ENCODE measurements around the gene GPI. TPM values are rescaled to one million over a fixed set of nuclear protein-coding genes. Genes with fewer than 3 reads are reported as not detected.
"Not testable (repeated sequence)": the region's sequence is repeated elsewhere in the genome, so short reads cannot be mapped to it uniquely, and the experiment has no call there.

The GPI gene
- total RNA-seq, result 185 TPM

DNA sequence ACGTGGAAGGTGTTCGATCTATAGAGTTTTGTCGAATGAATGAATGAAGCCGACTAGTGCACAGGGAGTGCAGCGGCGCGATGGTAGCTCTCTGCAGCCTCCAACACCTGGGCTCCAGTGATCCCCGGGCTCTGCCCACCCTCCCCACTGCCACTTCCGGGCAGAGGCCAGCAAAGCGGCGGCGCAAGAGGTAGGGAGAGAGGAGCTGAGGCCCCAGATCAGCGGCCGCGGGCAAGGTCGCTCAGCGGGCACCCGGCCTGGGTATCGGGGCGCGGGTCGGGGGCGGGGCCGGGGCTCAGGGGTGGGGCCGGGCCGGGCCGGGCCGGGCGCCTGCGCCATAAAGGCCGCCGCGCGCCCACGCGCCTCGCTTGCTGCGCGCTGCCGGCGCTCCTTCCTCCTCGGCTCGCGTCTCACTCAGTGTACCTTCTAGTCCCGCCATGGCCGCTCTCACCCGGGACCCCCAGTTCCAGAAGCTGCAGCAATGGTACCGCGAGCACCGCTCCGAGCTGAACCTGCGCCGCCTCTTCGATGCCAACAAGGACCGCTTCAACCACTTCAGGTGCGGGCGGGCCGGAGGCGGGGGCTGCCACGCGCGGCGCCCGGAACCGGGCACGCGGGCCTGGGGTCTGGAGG lies at the start of gene GPI:
Gene GPI, plus strand, starts transcription at position 367 of the 633 bp plus-strand sequence. Its CDS starts 71 bp downstream, at position 438.
- DNase-seq, result peak; percentile 65

DNA sequence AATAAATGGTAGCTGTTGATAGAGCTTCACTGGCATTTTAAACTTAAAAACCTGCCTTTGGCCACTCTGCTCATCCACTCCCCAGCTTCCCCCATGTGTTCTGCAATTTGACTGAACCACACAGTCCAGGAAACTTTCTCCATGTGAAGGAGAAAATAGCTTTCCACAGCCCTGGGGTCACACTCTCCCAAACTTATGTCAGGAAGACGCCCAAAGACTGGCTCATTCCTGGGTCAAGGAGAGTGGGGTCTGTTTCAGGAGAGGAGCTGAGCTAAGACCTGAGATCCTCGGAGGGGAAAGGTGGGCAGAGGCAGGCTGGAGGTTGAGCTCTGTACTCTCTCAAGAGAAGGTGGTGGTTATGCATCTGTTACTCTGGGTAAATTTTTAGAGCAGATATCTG lies 48.7 kb upstream of the GPI start:
- DNase-seq, result no peak

DNA sequence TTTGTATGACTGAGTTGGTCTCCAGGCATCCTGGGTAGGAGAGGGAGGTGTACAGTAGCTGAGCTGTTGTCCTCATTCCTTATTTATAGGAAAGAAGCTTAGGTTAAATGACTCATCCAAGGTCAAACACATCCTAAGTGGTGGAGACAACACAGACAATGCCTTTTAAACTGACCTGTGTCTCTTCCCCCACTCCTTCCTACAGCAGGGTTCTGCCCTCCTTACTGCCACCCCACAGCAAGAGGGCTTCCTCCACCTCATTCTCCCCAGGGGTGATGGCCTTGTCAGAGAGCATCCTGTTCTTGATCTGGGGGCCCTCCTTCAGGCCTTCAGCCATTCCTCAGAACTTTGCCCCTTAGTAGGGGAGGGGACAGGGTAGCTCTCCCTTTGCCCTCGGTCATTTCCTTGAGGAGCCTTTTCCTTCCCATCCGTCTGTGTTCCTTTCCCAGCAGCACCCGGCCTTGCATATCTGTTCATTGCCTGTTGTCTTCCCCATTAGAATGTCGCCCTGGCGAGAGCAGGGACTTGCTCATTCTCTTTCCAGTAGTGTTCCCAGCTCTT lies 48.2 kb upstream of the GPI start:
- DNase-seq, result no peak

DNA sequence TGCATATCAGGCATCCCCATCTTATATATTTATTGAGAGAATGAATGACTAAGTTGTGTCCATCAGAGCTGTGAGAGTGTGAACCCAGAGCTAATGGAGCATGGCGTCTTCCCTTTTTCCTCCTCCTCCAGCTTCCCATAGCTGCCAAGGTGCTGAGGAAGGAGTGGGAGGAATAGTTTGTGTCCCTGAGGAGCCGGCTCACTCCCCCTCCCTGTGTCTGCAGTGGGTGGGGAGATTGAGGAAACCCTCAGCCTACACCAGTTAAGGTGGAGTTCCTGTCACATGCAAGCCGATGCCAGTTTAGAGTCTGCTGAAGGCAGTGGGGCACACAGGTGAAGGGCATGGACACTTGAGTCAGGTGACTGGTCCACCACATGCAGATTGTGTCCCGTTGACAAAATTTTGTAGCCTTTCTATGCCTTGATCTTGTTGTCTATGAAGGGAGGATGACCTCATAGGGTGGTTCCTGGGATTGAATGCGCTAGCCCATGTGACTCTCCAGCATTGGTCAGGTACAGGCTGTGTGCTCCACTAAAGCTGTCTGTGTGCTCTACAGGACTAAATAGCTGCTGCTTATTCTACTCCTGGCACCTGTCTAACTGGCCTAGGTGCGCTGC lies 47.6 kb upstream of the GPI start:
- no peak for DNase-seq

GRCh38 chr19:34319230-34319585 lies 45.8 kb upstream of the GPI start:
- no peak for DNase-seq

GRCh38 chr19:34319785-34320184 lies 45.2 kb upstream of the GPI start:
- DNase-seq, result no peak

DNA sequence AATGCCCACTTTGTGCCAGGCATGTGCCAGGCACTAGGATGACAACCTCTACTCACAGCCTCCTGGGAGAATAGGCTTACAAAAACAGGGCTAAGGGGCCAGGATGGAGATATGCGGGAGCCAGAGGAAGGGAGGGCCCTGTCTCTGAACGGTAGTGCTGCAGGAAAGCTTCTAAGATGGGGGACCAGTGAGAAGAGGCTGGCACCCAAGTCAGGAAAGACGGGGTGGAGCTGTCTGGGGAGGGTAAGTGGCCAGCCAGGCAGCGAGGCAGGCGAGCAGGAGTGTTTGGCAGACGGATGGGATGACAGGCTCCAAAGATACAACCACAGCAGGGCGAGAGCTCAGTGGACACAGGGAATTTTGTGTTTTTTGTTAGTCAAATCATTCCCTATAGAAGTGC lies 44.7 kb upstream of the GPI start:
- DNase-seq, result no peak

DNA sequence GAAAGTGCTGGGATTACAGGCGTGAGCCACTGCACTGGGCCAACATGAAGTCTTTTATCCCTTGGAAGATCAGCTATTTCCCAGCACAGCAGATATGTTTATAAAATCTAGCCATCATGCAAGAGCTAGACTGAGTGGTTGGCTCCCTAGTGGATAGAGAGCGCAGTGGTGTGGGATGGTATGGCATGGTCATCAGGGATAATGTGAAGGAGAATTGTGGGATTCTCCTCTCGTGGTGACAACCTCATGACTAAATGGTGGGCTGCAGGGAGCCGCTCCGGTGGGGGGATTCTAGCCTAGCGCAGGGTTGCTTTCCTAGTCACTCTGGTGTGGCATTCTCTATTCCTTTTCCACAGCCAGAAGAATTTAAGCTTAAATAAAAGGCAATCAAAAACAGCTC lies 43.3 kb upstream of the GPI start:
- no peak for DNase-seq

GRCh38 chr19:34323433-34324204 lies 41.4 kb upstream of the GPI start:
- DNase-seq, result no peak

GRCh38 chr19:34324320-34324719 lies 40.7 kb upstream of the GPI start:
- DNase-seq, result no peak

GRCh38 chr19:34325181-34325580 lies 39.8 kb upstream of the GPI start:
- no peak for DNase-seq

GRCh38 chr19:34325981-34326787 lies 38.8 kb upstream of the GPI start:
- peak; percentile 55 for DNase-seq

DNA sequence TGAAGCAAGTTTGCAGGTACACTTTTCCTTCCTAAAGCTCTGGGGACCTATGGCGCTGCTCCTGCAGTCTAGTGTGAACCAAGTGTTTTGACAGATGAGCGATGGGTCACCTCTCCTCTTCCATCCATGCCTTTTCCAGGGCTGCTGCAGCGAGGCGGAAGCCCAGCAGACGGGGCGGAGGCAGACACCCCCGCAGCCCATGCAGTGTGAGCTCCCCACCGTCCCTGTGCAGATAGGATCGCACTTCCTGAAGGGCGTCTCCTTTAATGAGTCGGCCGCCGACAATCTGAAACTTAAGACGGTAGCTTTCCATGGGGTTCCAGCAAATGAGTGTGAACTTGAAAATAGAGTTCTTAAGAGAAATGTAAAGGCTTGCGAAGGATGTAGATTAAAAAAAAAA lies 37.1 kb upstream of the GPI start:
- DNase-seq, result no peak

GRCh38 chr19:34328982-34329381 lies 36.0 kb upstream of the GPI start:
- no peak for DNase-seq

GRCh38 chr19:34330116-34330515 lies 34.9 kb upstream of the GPI start:
- no peak for DNase-seq

DNA sequence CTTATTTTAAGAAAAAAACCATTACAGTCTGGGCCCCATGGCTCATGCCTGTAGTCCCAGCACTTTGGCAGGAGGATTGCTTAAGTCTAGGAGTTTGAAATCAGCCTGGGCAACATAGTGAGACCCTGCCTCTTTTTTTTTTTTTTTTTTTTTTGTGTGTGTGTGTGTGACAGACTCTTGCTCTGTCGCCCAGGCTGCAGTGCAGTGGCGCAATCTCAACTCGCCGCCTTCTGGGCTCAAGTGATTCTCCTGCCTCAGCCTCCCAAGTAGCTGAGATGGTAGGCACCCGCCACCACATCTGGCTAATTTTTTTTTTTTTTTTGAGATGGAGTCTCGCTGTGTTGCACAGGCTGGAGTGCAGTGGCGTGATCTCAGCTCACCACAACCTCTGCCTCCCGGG lies 34.4 kb upstream of the GPI start:
- not testable (repeated sequence) for DNase-seq

- DNase-seq, result not testable (repeated sequence)
Observed at GRCh38 chr19:34331596-34331995, 33.4 kb upstream of the GPI start.

DNA sequence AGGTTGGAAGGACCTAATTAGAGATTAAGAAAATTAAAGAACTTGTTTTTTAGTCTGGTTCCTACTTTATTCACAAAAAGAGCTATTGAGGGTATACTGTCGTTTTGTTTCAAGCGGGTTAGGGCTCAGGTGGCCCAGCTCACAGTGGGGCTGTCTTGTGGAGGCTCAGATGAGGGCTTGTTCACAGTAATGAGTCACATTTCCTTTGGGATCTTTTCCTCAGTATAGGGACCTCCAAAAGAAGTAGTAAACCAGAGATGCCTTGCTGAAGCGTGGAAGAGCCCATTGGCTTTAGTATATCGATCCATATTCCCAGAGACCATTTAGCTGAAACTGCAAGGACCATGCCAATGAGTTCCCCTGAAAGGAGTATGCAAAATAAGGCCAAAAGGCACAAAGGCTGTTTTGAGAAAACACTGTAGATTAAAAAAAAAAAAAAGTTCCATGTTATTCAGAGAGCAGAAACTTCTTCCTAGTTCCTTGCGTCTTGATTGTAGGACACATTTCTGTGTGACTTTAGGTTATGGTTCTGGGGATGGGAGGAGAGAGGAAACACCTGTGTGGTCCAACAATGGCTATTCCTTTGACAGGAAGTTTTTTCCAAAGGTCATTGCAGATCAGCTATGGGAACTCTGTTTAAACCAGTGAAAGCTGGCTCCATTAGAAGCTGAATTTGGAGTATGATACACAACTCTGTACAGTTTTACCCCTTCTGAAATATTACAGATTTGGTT lies 32.8 kb upstream of the GPI start:
- DNase-seq, result no peak

GRCh38 chr19:34335914-34336313 lies 29.1 kb upstream of the GPI start:
- no peak for DNase-seq

DNA sequence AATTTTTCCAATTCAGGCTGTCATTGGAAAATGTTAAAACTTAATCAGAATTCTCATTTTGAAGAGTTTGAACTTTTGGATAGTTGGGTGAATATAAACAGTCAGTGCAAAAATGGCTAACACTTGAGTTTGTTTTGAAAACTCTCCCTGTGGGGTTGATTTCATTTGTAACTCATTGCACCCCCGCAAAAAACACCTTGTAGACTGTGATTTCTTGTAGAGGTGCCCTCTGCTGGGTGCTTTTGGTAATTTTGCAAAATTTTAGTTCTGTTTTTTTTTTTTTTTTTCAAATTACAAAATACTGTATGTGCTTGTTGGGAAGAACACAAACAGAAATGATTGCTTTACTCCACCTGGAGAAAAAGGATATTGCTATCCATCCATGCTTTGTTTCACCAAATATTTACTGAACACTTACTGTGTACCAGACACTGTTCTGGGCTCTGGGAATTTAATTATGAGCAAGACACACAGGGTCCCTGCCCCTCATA lies 28.2 kb upstream of the GPI start:
- DNase-seq, result peak; percentile 65

DNA sequence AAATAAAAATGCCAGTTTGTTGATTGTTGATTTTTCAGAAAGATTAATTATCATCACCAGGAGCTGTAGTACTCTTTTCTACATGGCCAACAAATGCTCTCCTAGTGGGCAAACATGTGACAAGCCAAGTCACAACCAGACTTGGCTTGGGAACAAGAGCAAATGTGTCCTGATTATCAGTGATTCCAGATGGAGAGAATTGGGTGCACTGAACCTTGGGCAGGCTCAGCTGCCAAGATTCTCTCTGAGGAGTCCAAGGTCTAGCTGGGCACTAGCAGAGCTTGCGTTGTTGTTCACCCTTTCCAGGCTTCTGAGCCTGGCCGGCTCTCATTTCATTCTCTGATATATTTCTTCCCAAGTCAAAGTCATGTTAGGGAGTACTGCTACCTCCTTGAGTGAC lies 27.3 kb upstream of the GPI start:
- no peak for DNase-seq
